GM23338 (cell line): ENCODE results near the gene CACNA1F. TPM values are rescaled to one million over a fixed set of nuclear protein-coding genes. Genes with fewer than 3 reads are reported as not detected.

Source experiments
- ATAC-seq: fragments of 200-7000 bp; cut with Tn5 transposase; 3 replicates; pipeline ENCODE4 v1.9.1; 2020
- DNase-seq: peaks from one replicate; pipeline ENCODE4 v3.0.0-alpha.2; 2015; ENCODE audit warnings: low spot score
- H2AFZ ChIP-seq: fragments of 200-600 bp; sonication (generic); 2 replicates; pipeline ENCODE4 v1.8.0; 2016; ENCODE audit warnings: antibody characterized with exemption, mild to moderate bottlenecking, moderate library complexity
- H3F3A ChIP-seq: fragments of 200-600 bp; sonication (generic); replicated peaks from 2 replicates; pipeline ENCODE4 v1.8.0; 2017; ENCODE audit warnings: antibody characterized with exemption, mixed run types, low read depth
- H3K27ac ChIP-seq: fragments of 200-600 bp; sonication (generic); 2 replicates; pipeline ENCODE4 v1.6.1; 2016; ENCODE audit warnings: low read depth
- H3K27me3 ChIP-seq: fragments of 200-600 bp; sonication (generic); 2 replicates; pipeline ENCODE4 v1.8.0; 2016; ENCODE audit warnings: mild to moderate bottlenecking, mixed run types, moderate library complexity; ENCODE audit not compliant: insufficient read depth
- H3K36me3 ChIP-seq: fragments of 200-600 bp; sonication (generic); 2 replicates; pipeline ENCODE4 v1.8.0; 2016; ENCODE audit warnings: mild to moderate bottlenecking; ENCODE audit not compliant: insufficient read depth
- H3K4me1 ChIP-seq: fragments of 200-600 bp; sonication (generic); 2 replicates; pipeline ENCODE4 v1.8.0; 2016; ENCODE audit warnings: mild to moderate bottlenecking, moderate library complexity; ENCODE audit not compliant: insufficient read depth
- H3K4me2 ChIP-seq: fragments of 200-600 bp; sonication (generic); 2 replicates; pipeline ENCODE4 v1.7.1; 2017; ENCODE audit warnings: mixed run types
- H3K4me3 ChIP-seq: fragments of 200-600 bp; sonication (generic); 2 replicates; pipeline ENCODE4 v1.6.1; 2016; ENCODE audit warnings: mixed run types
- H3K79me2 ChIP-seq: fragments of 200-600 bp; sonication (generic); replicated peaks from 2 replicates; pipeline ENCODE4 v1.8.0; 2017; ENCODE audit warnings: mild to moderate bottlenecking; ENCODE audit not compliant: insufficient read depth
- H3K9me2 ChIP-seq: fragments of 200-600 bp; sonication (generic); 2 replicates; pipeline ENCODE4 v1.8.0; 2017; ENCODE audit not compliant: insufficient read depth
- H4K20me1 ChIP-seq: fragments of 200-600 bp; sonication (generic); replicated peaks from 2 replicates; pipeline ENCODE4 v1.8.0; 2017; ENCODE audit warnings: mild to moderate bottlenecking; ENCODE audit not compliant: insufficient read depth
- H3K27ac Mint-ChIP-seq: 2 replicates; pipeline ENCODE4 v1.8.0; 2020; ENCODE audit warnings: inconsistent platforms, mild to moderate bottlenecking, moderate library complexity, mixed read lengths
- H3K27me3 Mint-ChIP-seq: 3 replicates; pipeline ENCODE4 v1.8.0; 2022; ENCODE audit warnings: low read depth, mild to moderate bottlenecking, moderate library complexity, mixed read lengths, inconsistent platforms; ENCODE audit not compliant: insufficient read depth, poor library complexity
- H3K36me3 Mint-ChIP-seq: 3 replicates; pipeline ENCODE4 v1.8.0; 2021; ENCODE audit warnings: low read depth, mild to moderate bottlenecking, inconsistent platforms, moderate library complexity, mixed read lengths
- H3K4me1 Mint-ChIP-seq: 3 replicates; pipeline ENCODE4 v1.8.0; 2020; ENCODE audit warnings: mild to moderate bottlenecking, inconsistent platforms, mixed read lengths
- H3K4me3 Mint-ChIP-seq: 3 replicates; pipeline ENCODE4 v1.8.0; 2021; ENCODE audit warnings: moderate library complexity, mild to moderate bottlenecking, inconsistent platforms, mixed read lengths
- H3K9me3 Mint-ChIP-seq: 3 replicates; pipeline ENCODE4 v1.8.0; 2020; ENCODE audit warnings: moderate library complexity, mild to moderate bottlenecking, inconsistent platforms, mixed read lengths
- EZH2 ChIP-seq: fragments of 200-600 bp; sonication (generic); IDR thresholded peaks from one replicate; pipeline ENCODE4 v1.8.0; 2017; ENCODE audit warnings: antibody characterized with exemption, mild to moderate bottlenecking, low read depth; ENCODE audit not compliant: unreplicated experiment
- NANOG ChIP-seq: IDR thresholded peaks from 2 replicates; pipeline ENCODE4 v1.6.1; 2016; ENCODE audit warnings: antibody characterized with exemption, borderline replicate concordance
- ZNF331 ChIP-seq: fragments of 250-450 bp; sonication (Bioruptor Pico); IDR thresholded peaks from 2 replicates; pipeline ENCODE4 v1.5.0; 2020; ENCODE audit warnings: low read depth, mild to moderate bottlenecking, moderate library complexity
- polyA plus RNA-seq: library from polyadenylated mRNA; unstranded; fragments of >200 nt; fragmentation: Nextera tagmentation; extraction: Ambion mirVana; gene quantifications from 2 replicates; pipeline ENCODE4 v1.2.1, GENCODE V29; 2016
- total RNA-seq: library from RNA; depleted of rRNA; stranded (reverse); fragments of >200 nt; shearing (Covaris generic); gene quantifications from 2 replicates; pipeline ENCODE4 v1.2.3, GENCODE V29; 2014
- TF ChIP-seq, protein P1 (sequence below): IDR thresholded peaks from 2 replicates; pipeline ENCODE4 v1.6.1; 2016; ENCODE audit warnings: antibody characterized with exemption
- TF ChIP-seq, protein P2 (sequence below): IDR thresholded peaks from one replicate; pipeline ENCODE4 v1.6.1; 2018; ENCODE audit warnings: antibody characterized with exemption; ENCODE audit not compliant: unreplicated experiment
- TF ChIP-seq, protein P3 (sequence below), 2 experiments: fragments of 200-600 bp in 1 of 2; sonication (generic) in 1 of 2; conservative IDR thresholded peaks; 2 replicates each; pipeline versions ENCODE4 v1.5.1 to v1.6.1; 2016 to 2017; ENCODE audit warnings: antibody characterized with exemption in 2 of 2, low read depth in 2 of 2, mild to moderate bottlenecking in 2 of 2, moderate library complexity in 1 of 2
- TF ChIP-seq, protein P4 (sequence below): fragments of 250-450 bp; sonication (Bioruptor Pico); IDR thresholded peaks from 2 replicates; pipeline ENCODE4 v1.5.0; 2020; ENCODE audit warnings: mild to moderate bottlenecking, moderate library complexity

The CACNA1F gene
- total and polyA plus RNA-seq, 2 experiments from 2014 or later: 0.44 to 0.90 TPM

DNA sequence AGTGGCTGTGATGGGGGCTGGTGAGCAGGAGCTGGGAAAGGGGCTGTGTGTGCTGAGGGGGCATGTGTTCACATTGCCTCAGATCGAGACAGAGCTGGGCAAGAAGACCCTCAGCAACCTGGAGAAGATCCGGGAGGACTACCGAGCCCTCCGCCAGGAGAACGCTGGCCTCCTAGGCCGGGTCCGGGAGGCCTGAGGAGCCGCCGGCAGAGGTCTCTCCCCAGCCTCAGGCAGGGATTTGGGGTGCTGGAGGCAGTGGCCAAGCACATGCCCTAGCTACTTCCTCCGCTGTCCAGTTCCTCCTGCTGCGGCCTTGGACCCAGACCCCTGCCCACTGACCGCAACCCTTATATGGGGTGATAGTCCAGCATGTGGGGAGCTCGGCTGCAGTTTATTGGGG lies 16.9 kb upstream of the CACNA1F start:
- no peak overlapping the region for H3K4me2 ChIP-seq
- no peak for ATAC-seq
- no peak overlapping the region for H3K27ac ChIP-seq
- no peaks in the 10 kb centered on the region for H3K79me2 ChIP-seq
- no peaks in the 10 kb centered on the region for H3K36me3 Mint-ChIP-seq
- no peaks in the 10 kb centered on the region for H3K36me3 ChIP-seq
- no peak overlapping the region for H3K4me3 Mint-ChIP-seq
- no peaks in the 10 kb centered on the region; the same call in 2 of the 3 replicates for H3K4me1 Mint-ChIP-seq
- no peak for DNase-seq
- no peak overlapping the region for H3K27ac Mint-ChIP-seq
- H3K4me1 ChIP-seq: no peaks in the 10 kb centered on the region
- H2AFZ ChIP-seq: no peak overlapping the region
- H3K27me3 ChIP-seq: no peaks in the 10 kb centered on the region
- H4K20me1 ChIP-seq: no peaks in the 10 kb centered on the region
- no peaks in the 10 kb centered on the region for H3K9me2 ChIP-seq
- no peaks in the 10 kb centered on the region for H3K9me3 Mint-ChIP-seq
- H3K27me3 Mint-ChIP-seq: peaks cover 2% of the 10 kb centered on the region
- H3F3A ChIP-seq: no peaks in the 10 kb centered on the region
- TF ChIP-seq EZH2: no peak
- TF ChIP-seq, protein P1, sequence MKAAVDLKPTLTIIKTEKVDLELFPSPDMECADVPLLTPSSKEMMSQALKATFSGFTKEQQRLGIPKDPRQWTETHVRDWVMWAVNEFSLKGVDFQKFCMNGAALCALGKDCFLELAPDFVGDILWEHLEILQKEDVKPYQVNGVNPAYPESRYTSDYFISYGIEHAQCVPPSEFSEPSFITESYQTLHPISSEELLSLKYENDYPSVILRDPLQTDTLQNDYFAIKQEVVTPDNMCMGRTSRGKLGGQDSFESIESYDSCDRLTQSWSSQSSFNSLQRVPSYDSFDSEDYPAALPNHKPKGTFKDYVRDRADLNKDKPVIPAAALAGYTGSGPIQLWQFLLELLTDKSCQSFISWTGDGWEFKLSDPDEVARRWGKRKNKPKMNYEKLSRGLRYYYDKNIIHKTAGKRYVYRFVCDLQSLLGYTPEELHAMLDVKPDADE: no peak
- TF ChIP-seq, protein P2, sequence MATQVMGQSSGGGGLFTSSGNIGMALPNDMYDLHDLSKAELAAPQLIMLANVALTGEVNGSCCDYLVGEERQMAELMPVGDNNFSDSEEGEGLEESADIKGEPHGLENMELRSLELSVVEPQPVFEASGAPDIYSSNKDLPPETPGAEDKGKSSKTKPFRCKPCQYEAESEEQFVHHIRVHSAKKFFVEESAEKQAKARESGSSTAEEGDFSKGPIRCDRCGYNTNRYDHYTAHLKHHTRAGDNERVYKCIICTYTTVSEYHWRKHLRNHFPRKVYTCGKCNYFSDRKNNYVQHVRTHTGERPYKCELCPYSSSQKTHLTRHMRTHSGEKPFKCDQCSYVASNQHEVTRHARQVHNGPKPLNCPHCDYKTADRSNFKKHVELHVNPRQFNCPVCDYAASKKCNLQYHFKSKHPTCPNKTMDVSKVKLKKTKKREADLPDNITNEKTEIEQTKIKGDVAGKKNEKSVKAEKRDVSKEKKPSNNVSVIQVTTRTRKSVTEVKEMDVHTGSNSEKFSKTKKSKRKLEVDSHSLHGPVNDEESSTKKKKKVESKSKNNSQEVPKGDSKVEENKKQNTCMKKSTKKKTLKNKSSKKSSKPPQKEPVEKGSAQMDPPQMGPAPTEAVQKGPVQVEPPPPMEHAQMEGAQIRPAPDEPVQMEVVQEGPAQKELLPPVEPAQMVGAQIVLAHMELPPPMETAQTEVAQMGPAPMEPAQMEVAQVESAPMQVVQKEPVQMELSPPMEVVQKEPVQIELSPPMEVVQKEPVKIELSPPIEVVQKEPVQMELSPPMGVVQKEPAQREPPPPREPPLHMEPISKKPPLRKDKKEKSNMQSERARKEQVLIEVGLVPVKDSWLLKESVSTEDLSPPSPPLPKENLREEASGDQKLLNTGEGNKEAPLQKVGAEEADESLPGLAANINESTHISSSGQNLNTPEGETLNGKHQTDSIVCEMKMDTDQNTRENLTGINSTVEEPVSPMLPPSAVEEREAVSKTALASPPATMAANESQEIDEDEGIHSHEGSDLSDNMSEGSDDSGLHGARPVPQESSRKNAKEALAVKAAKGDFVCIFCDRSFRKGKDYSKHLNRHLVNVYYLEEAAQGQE: no peak
- TF ChIP-seq ZNF331 (CRISPR knock-in tag): no peak
- H3K4me3 ChIP-seq: no peak overlapping the region

DNA sequence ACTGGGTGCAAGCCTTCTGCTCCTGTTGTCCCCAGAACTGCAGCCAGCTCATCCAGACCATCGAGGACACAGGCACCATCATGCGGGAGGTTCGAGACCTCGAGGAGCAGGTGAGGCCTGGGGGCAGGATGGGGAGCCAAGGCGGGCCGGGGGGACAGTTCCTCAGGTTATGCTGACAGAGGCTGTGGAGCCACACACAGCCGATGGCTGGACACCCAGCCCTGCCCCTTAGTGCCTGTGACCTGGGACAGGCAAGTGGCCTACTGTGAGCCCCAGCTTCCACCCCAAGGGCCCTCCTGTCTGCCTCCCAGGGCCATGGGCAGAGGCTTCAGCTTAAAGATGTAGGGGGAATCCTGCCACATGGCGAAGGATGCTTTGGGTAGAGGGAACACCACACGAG lies 16.5 kb upstream of the CACNA1F start:
- no peaks in the 10 kb centered on the region for H3K4me1 ChIP-seq
- no peak overlapping the region for H3K27ac Mint-ChIP-seq
- H3K4me1 Mint-ChIP-seq: no peaks in the 10 kb centered on the region; the same call in 2 of the 3 replicates
- H3K4me2 ChIP-seq: no peak overlapping the region
- H2AFZ ChIP-seq: no peak overlapping the region
- no peak overlapping the region for H3K27ac ChIP-seq
- ATAC-seq (no peak), DNase-seq (no peak)
- H3K9me3 Mint-ChIP-seq: no peaks in the 10 kb centered on the region
- peaks cover 2% of the 10 kb centered on the region for H3K27me3 Mint-ChIP-seq
- H3K36me3 Mint-ChIP-seq: no peaks in the 10 kb centered on the region
- no peaks in the 10 kb centered on the region for H3K9me2 ChIP-seq
- H3K4me3 ChIP-seq: no peak overlapping the region
- H3K79me2 ChIP-seq: no peaks in the 10 kb centered on the region
- H3K27me3 ChIP-seq: no peaks in the 10 kb centered on the region
- no peaks in the 10 kb centered on the region for H3K36me3 ChIP-seq
- H3K4me3 Mint-ChIP-seq: no peak overlapping the region
- H3F3A ChIP-seq: no peaks in the 10 kb centered on the region
- no peaks in the 10 kb centered on the region for H4K20me1 ChIP-seq
- TF ChIP-seq ZNF331 (CRISPR knock-in tag) (no peak), NANOG (no peak)
- TF ChIP-seq, protein P3, sequence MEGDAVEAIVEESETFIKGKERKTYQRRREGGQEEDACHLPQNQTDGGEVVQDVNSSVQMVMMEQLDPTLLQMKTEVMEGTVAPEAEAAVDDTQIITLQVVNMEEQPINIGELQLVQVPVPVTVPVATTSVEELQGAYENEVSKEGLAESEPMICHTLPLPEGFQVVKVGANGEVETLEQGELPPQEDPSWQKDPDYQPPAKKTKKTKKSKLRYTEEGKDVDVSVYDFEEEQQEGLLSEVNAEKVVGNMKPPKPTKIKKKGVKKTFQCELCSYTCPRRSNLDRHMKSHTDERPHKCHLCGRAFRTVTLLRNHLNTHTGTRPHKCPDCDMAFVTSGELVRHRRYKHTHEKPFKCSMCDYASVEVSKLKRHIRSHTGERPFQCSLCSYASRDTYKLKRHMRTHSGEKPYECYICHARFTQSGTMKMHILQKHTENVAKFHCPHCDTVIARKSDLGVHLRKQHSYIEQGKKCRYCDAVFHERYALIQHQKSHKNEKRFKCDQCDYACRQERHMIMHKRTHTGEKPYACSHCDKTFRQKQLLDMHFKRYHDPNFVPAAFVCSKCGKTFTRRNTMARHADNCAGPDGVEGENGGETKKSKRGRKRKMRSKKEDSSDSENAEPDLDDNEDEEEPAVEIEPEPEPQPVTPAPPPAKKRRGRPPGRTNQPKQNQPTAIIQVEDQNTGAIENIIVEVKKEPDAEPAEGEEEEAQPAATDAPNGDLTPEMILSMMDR (conservative IDR thresholded peaks at IDR 0.05; ENCODE audit: low read depth in 2 of 2): no peak
- TF ChIP-seq, protein P4, sequence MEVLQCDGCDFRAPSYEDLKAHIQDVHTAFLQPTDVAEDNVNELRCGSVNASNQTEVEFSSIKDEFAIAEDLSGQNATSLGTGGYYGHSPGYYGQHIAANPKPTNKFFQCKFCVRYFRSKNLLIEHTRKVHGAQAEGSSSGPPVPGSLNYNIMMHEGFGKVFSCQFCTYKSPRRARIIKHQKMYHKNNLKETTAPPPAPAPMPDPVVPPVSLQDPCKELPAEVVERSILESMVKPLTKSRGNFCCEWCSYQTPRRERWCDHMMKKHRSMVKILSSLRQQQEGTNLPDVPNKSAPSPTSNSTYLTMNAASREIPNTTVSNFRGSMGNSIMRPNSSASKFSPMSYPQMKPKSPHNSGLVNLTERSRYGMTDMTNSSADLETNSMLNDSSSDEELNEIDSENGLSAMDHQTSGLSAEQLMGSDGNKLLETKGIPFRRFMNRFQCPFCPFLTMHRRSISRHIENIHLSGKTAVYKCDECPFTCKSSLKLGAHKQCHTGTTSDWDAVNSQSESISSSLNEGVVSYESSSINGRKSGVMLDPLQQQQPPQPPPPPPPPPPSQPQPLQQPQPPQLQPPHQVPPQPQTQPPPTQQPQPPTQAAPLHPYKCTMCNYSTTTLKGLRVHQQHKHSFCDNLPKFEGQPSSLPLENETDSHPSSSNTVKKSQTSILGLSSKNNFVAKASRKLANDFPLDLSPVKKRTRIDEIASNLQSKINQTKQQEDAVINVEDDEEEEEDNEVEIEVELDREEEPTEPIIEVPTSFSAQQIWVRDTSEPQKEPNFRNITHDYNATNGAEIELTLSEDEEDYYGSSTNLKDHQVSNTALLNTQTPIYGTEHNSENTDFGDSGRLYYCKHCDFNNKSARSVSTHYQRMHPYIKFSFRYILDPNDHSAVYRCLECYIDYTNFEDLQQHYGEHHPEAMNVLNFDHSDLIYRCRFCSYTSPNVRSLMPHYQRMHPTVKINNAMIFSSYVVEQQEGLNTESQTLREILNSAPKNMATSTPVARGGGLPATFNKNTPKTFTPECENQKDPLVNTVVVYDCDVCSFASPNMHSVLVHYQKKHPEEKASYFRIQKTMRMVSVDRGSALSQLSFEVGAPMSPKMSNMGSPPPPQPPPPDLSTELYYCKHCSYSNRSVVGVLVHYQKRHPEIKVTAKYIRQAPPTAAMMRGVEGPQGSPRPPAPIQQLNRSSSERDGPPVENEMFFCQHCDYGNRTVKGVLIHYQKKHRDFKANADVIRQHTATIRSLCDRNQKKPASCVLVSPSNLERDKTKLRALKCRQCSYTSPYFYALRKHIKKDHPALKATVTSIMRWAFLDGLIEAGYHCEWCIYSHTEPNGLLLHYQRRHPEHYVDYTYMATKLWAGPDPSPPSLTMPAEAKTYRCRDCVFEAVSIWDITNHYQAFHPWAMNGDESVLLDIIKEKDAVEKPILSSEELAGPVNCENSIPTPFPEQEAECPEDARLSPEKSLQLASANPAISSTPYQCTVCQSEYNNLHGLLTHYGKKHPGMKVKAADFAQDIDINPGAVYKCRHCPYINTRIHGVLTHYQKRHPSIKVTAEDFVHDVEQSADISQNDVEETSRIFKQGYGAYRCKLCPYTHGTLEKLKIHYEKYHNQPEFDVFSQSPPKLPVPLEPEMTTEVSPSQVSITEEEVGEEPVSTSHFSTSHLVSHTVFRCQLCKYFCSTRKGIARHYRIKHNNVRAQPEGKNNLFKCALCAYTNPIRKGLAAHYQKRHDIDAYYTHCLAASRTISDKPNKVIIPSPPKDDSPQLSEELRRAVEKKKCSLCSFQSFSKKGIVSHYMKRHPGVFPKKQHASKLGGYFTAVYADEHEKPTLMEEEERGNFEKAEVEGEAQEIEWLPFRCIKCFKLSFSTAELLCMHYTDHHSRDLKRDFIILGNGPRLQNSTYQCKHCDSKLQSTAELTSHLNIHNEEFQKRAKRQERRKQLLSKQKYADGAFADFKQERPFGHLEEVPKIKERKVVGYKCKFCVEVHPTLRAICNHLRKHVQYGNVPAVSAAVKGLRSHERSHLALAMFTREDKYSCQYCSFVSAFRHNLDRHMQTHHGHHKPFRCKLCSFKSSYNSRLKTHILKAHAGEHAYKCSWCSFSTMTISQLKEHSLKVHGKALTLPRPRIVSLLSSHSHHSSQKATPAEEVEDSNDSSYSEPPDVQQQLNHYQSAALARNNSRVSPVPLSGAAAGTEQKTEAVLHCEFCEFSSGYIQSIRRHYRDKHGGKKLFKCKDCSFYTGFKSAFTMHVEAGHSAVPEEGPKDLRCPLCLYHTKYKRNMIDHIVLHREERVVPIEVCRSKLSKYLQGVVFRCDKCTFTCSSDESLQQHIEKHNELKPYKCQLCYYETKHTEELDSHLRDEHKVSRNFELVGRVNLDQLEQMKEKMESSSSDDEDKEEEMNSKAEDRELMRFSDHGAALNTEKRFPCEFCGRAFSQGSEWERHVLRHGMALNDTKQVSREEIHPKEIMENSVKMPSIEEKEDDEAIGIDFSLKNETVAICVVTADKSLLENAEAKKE (CRISPR knock-in tag): no peak
- TF ChIP-seq, protein P1: no peak
